ENCODE measurements around the gene GOLGA6L7. TPM values are rescaled to one million over a fixed set of nuclear protein-coding genes. Genes with fewer than 3 reads are reported as not detected.
"Not testable (repeated sequence)": the region's sequence is repeated elsewhere in the genome, so short reads cannot be mapped to it uniquely, and the experiment has no call there.

The GOLGA6L7 gene
- total and polyA plus RNA-seq, 2 donors (not counting 1 experiment from before 2014, with no cell fraction given): not detected

DNA sequence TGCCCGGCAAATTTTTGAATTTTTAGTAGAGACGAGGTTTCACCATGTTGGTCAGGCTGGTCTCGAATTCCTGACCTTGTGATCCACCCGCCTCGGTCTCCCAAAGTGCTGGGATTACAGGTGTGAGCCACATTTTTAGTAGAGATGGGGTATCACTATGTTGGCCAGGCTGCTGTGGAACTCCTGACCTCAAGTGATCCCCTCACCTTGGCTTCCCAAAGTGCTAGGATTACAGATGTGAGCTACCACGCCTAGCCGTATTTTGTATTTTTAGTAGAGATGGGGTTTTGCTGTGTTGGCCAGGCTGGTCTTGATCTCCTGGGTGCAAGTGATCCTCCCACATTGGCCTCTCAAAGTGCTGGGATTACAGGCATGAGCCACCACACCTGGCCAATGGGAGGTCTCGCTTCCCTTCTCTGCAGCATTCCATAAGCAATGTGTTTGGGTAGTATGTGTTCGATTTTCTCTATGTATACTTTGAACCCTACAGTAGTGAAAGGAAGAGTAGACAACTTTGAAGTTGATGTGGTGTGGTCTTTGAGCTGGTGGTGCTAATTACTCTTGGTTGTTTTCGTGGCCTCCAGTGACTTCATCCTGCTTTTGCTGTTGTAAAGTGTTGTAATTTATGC lies 13.4 kb downstream of the GOLGA6L7 start:
- H3K4me1 Mint-ChIP-seq; H3K9me3 Mint-ChIP-seq (ENCODE audit: insufficient read depth); DNase-seq; H3K4me1 ChIP-seq (ENCODE audit: control insufficient read depth in 2 of 2, insufficient read depth in 2 of 2, low read length in 2 of 2); POLR2A ChIA-PET; H3K9ac ChIP-seq (ENCODE audit: low read length); H3K36me3 ChIP-seq (replicated peaks in 1 of 2; ENCODE audit: control extremely low read depth in 1 of 2, control insufficient read depth in 1 of 2, extremely low read depth in 1 of 2, insufficient read depth in 2 of 2, low read length in 1 of 2); H3K27ac Mint-ChIP-seq; ATAC-seq (ENCODE audit: low read depth); H2AFZ ChIP-seq (ENCODE audit: insufficient read depth, low read depth, low read length, poor library complexity, severe bottlenecking); H3K27ac ChIP-seq (ENCODE audit: low read length in 2 of 2); H3K79me2 ChIP-seq (ENCODE audit: control insufficient read depth, insufficient read depth, low read length); H3K4me3 ChIP-seq (ENCODE audit: control extremely low read depth in 1 of 5, extremely low read depth in 1 of 5, insufficient read depth in 1 of 5, low read depth in 2 of 5, low read length in 4 of 5); H4K20me1 ChIP-seq (ENCODE audit: control insufficient read depth, insufficient read depth, low read length, poor library complexity, severe bottlenecking); intact Hi-C loops (cut with micrococcal nuclease); H3K4me3 Mint-ChIP-seq; H3K9me3 ChIP-seq (ENCODE audit: control extremely low read depth in 1 of 3, control insufficient read depth in 2 of 3, insufficient read depth in 1 of 3, low read length in 2 of 3); CTCF ChIA-PET; H3K4me2 ChIP-seq (replicated peaks; ENCODE audit: low read depth, low read length, poor library complexity, severe bottlenecking); H3K27me3 ChIP-seq (replicated peaks in 1 of 4; ENCODE audit: control extremely low read depth in 1 of 4, control insufficient read depth in 3 of 4, insufficient read depth in 4 of 4, low read length in 3 of 4): not testable (repeated sequence)
- peaks cover 10% of the 10 kb centered on the region for H3K27me3 Mint-ChIP-seq
- WGBS (ENCODE audit: insufficient coverage): 88% methylated on average over 5 of the region's 10 CpGs

DNA sequence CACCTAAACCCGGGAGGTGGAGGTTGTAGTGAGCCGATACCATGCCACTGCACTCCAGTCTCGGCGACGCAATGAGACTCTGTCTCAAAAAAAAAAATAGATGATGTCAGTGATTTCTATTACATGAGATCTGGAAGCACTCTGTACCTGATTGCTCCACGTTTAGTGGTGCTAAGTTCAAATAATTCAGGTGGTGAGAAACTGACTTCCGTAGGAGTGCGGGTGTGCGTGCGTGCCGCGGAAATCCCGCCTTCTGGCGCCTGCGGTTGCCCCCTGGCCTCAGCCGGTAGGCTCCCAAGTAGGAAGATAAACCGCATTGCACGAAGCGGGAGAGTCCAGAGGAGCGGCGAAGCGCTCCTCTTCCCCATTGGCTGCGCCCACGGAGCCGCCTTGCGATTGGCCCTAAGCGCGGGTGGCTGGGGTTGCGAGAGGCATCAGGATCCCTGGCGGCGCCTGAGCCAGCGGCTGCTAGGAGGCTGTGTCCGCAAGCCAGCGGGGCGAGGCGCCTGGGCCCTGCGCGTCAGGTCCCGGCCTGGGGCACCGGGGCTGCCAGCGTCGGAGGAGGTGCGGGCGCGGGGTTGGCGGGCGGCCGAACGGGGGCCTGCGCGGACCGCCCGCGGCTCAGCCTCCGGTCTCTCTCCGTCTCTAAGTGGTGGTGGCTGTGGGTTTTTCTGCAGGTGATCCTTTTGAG lies 16.4 kb downstream of the GOLGA6L7 start:
- ATAC-seq (ENCODE audit: low read depth): peak; percentile 41
- H3K27me3 ChIP-seq (replicated peaks in 1 of 4; ENCODE audit: control extremely low read depth in 1 of 4, control insufficient read depth in 3 of 4, insufficient read depth in 4 of 4, low read length in 3 of 4); intact Hi-C loops (cut with micrococcal nuclease); POLR2A ChIA-PET; H3K9me3 ChIP-seq (ENCODE audit: control extremely low read depth in 1 of 3, control insufficient read depth in 2 of 3, insufficient read depth in 1 of 3, low read length in 2 of 3); H3K27ac ChIP-seq (ENCODE audit: low read length in 2 of 2); H4K20me1 ChIP-seq (ENCODE audit: control insufficient read depth, insufficient read depth, low read length, poor library complexity, severe bottlenecking); CTCF ChIA-PET; H3K9me3 Mint-ChIP-seq (ENCODE audit: insufficient read depth); H3K36me3 ChIP-seq (replicated peaks in 1 of 2; ENCODE audit: control extremely low read depth in 1 of 2, control insufficient read depth in 1 of 2, extremely low read depth in 1 of 2, insufficient read depth in 2 of 2, low read length in 1 of 2); H3K27ac Mint-ChIP-seq; H3K4me1 Mint-ChIP-seq; H3K79me2 ChIP-seq (ENCODE audit: control insufficient read depth, insufficient read depth, low read length); H3K4me2 ChIP-seq (replicated peaks; ENCODE audit: low read depth, low read length, poor library complexity, severe bottlenecking); H3K9ac ChIP-seq (ENCODE audit: low read length); H3K4me1 ChIP-seq (ENCODE audit: control insufficient read depth in 2 of 2, insufficient read depth in 2 of 2, low read length in 2 of 2): not testable (repeated sequence)
- Mint-ChIP-seq H3K4me3 (peak overlapping the region; percentile 70), H3K27me3 (peaks cover 16% of the 10 kb centered on the region)
- WGBS (ENCODE audit: insufficient coverage): 5% methylated on average over 51 of the region's 56 CpGs
- H2AFZ ChIP-seq (ENCODE audit: insufficient read depth, low read depth, low read length, poor library complexity, severe bottlenecking): peak overlapping the region; percentile 60
- peak; percentile 6 for DNase-seq
- peak overlapping the region in 2 of 5 experiments; percentile 15 to 33 for H3K4me3 ChIP-seq (ENCODE audit: control extremely low read depth in 1 of 5, extremely low read depth in 1 of 5, insufficient read depth in 1 of 5, low read depth in 2 of 5, low read length in 4 of 5)

DNA sequence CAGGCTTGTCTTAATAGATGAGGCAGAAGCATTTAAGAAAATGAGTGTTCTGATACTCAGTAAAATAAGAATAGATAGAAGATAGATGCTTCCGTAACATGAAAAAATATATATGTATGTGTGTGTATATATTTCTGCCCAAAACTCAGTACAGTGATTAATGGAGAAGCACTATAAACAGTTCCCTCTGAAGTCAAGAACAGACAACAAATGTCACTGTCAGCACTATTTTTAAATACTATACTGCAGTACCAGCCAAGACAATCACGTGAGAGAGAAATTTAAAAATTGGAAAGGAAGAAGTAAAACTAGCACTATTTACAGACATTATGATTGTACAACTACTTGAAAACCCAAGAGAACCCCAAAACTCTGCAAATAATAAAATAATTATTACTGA lies 27.0 kb downstream of the GOLGA6L7 start:
- H3K27me3 ChIP-seq (replicated peaks in 1 of 4; ENCODE audit: control extremely low read depth in 1 of 4, control insufficient read depth in 3 of 4, insufficient read depth in 4 of 4, low read length in 3 of 4); H3K27ac ChIP-seq (ENCODE audit: low read length in 2 of 2); POLR2A ChIA-PET; H3K27ac Mint-ChIP-seq; H2AFZ ChIP-seq (ENCODE audit: insufficient read depth, low read depth, low read length, poor library complexity, severe bottlenecking); CTCF ChIA-PET; H3K9me3 ChIP-seq (ENCODE audit: control extremely low read depth in 1 of 3, control insufficient read depth in 2 of 3, insufficient read depth in 1 of 3, low read length in 2 of 3); H3K4me3 ChIP-seq (ENCODE audit: control extremely low read depth in 1 of 5, extremely low read depth in 1 of 5, insufficient read depth in 1 of 5, low read depth in 2 of 5, low read length in 4 of 5); H3K4me1 ChIP-seq (ENCODE audit: control insufficient read depth in 2 of 2, insufficient read depth in 2 of 2, low read length in 2 of 2); intact Hi-C loops (cut with micrococcal nuclease); H3K9ac ChIP-seq (ENCODE audit: low read length); H4K20me1 ChIP-seq (ENCODE audit: control insufficient read depth, insufficient read depth, low read length, poor library complexity, severe bottlenecking); H3K36me3 ChIP-seq (replicated peaks in 1 of 2; ENCODE audit: control extremely low read depth in 1 of 2, control insufficient read depth in 1 of 2, extremely low read depth in 1 of 2, insufficient read depth in 2 of 2, low read length in 1 of 2); H3K27me3 Mint-ChIP-seq; ATAC-seq (ENCODE audit: low read depth); H3K79me2 ChIP-seq (ENCODE audit: control insufficient read depth, insufficient read depth, low read length); DNase-seq; H3K9me3 Mint-ChIP-seq (ENCODE audit: insufficient read depth); H3K4me1 Mint-ChIP-seq; H3K4me2 ChIP-seq (replicated peaks; ENCODE audit: low read depth, low read length, poor library complexity, severe bottlenecking); H3K4me3 Mint-ChIP-seq: not testable (repeated sequence)
- WGBS (ENCODE audit: insufficient coverage): no CpG with 5 or more reads among the region's 2 CpGs

DNA sequence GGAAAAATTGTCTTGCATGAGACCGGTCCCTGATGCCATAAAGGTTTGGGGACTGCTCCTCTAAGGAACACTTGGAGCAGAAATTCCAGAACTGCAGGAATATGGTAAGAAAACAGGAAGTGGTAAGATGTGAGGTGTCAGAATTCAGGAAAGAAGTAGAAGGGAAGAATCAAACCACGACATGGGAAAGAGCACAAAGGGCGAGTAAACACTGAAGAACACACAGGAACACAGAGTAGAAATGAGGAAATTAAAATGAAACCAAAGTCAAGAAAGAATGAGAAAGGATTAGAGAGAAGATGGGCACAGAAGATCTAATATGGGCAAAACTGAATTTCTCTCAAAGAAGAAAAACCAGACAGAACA lies 28.5 kb downstream of the GOLGA6L7 start:
- H3K4me1 ChIP-seq (ENCODE audit: control insufficient read depth in 2 of 2, insufficient read depth in 2 of 2, low read length in 2 of 2); ATAC-seq (ENCODE audit: low read depth); H3K27me3 ChIP-seq (replicated peaks in 1 of 4; ENCODE audit: control extremely low read depth in 1 of 4, control insufficient read depth in 3 of 4, insufficient read depth in 4 of 4, low read length in 3 of 4); intact Hi-C loops (cut with micrococcal nuclease); H2AFZ ChIP-seq (ENCODE audit: insufficient read depth, low read depth, low read length, poor library complexity, severe bottlenecking); H3K4me3 ChIP-seq (ENCODE audit: control extremely low read depth in 1 of 5, extremely low read depth in 1 of 5, insufficient read depth in 1 of 5, low read depth in 2 of 5, low read length in 4 of 5); H3K9ac ChIP-seq (ENCODE audit: low read length); H4K20me1 ChIP-seq (ENCODE audit: control insufficient read depth, insufficient read depth, low read length, poor library complexity, severe bottlenecking); H3K27ac Mint-ChIP-seq; H3K27me3 Mint-ChIP-seq; H3K27ac ChIP-seq (ENCODE audit: low read length in 2 of 2); H3K9me3 ChIP-seq (ENCODE audit: control extremely low read depth in 1 of 3, control insufficient read depth in 2 of 3, insufficient read depth in 1 of 3, low read length in 2 of 3); H3K4me1 Mint-ChIP-seq; H3K79me2 ChIP-seq (ENCODE audit: control insufficient read depth, insufficient read depth, low read length); POLR2A ChIA-PET; H3K36me3 ChIP-seq (replicated peaks in 1 of 2; ENCODE audit: control extremely low read depth in 1 of 2, control insufficient read depth in 1 of 2, extremely low read depth in 1 of 2, insufficient read depth in 2 of 2, low read length in 1 of 2); DNase-seq; CTCF ChIA-PET; H3K9me3 Mint-ChIP-seq (ENCODE audit: insufficient read depth); H3K4me2 ChIP-seq (replicated peaks; ENCODE audit: low read depth, low read length, poor library complexity, severe bottlenecking); H3K4me3 Mint-ChIP-seq: not testable (repeated sequence)
- no CpG with 5 or more reads among the region's 3 CpGs for WGBS (ENCODE audit: insufficient coverage)

All from B cell (primary cell).